NCI-H524 treated with DMSO at 0.1 percent for 48 hours (cell line): ENCODE data around the gene NLRP10.
"Not testable (repeated sequence)": the region's sequence is repeated elsewhere in the genome, so short reads cannot be mapped to it uniquely, and the experiment has no call there.

Source experiments
- DNase-seq: peaks from one replicate; lab custom pipeline; 2025; lab: John Stamatoyannopoulos, UW

Gene NLRP10, protein sequence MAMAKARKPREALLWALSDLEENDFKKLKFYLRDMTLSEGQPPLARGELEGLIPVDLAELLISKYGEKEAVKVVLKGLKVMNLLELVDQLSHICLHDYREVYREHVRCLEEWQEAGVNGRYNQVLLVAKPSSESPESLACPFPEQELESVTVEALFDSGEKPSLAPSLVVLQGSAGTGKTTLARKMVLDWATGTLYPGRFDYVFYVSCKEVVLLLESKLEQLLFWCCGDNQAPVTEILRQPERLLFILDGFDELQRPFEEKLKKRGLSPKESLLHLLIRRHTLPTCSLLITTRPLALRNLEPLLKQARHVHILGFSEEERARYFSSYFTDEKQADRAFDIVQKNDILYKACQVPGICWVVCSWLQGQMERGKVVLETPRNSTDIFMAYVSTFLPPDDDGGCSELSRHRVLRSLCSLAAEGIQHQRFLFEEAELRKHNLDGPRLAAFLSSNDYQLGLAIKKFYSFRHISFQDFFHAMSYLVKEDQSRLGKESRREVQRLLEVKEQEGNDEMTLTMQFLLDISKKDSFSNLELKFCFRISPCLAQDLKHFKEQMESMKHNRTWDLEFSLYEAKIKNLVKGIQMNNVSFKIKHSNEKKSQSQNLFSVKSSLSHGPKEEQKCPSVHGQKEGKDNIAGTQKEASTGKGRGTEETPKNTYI

DNA sequence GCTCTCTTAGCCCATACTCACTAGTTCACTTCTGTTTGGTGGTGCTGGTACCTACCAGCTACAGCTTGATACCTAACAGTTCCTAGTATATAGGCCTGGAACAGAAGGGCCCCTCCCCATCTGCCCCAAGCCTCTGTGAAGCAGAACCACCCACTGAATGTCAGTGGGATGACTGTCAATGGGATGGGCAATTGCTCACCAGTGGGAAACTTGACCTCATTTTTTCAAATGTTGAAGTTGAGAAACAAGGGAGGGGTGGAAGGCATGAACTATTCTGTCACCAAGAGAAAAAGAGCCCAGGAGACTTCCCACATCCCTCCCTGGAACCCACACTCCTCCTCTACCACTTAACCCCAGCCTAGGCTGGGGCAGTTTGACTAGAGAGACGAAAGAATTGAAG lies at the start of gene NLRP10:
TSS of gene NLRP10 (minus strand) at position 62 of the 400 bp plus-strand sequence. CDS start 1,952 bp downstream, outside the sequence.
- no peak for DNase-seq

DNA sequence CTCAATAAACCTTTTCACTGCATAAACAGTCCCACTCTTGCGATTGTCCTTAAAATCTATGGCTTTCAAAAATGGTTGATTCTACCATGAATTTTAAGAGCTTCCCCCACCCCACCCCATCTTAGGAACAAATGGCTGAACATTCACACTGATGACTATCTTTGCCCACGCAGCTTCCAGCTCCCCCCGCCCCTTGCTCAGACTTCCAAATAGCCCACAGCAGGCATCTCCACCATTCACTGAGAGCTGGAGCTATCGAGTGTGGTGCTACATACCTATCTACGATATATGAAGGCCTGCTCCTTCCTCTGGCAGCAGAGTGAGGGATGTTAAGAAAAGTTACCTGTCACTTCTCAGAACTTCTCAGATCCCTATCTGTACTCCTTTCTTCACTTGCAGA lies 48.6 kb upstream of the NLRP10 start:
- DNase-seq: no peak

DNA sequence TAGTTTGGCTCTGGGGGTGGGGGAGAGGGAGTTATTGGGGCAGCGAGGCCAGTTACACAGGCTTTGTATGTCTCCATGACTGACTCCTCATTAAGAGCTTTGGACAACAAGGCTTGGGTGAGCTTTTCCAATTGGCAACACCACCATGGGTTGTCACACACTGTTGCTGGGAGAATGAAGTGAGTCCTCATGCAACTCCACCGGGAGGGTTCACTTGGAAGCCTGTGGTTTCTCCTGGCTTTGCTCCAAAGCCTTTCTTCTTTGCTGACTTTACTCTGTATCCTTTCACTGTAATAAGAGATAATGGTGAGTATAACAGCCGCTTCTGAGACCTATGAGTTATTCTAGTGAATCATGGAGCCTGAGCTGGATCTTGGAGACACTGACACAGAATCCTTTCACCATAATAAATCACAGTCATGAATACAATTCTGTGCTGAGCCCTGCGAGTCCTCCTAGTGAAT lies 46.8 kb upstream of the NLRP10 start:
- DNase-seq: no peak

DNA sequence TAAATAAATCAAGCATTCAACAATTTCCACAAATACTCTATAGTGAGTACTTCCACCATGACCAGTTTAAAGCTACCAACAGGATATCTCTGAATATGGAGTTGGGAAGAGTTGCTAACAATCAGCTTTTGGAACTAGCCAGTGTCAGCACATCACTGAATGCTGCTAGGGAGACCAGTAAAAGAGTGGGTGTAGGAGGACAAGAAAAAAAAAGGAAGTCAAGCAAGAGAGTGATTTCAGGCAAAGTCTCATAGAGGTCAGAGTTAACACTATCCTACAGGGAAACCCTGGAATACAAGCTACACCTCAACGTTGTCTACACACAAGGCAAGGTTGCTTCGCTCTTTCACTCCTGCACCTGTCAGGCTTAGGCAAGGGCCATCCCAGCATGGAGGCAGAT lies 46.1 kb upstream of the NLRP10 start:
- no peak for DNase-seq

DNA sequence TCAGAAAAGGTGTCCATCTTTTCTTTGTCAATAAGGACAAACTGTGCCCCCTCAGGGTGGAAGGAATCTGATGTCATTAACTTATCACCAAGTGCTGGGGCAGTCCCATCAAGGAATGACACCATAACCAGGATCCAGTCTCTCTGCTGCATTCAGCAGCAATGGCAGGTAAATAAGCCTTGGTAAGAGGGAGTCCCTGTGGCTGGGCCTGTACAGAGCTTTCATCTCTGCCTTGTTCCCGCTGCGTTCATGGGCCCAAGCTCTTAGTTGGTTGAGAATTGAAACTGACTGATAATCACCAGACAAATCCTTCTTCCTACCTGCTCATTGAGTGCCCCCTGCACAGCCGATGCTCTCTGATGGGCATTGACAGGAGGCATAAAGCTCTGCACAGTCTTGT lies 44.6 kb upstream of the NLRP10 start:
- no peak for DNase-seq

DNA sequence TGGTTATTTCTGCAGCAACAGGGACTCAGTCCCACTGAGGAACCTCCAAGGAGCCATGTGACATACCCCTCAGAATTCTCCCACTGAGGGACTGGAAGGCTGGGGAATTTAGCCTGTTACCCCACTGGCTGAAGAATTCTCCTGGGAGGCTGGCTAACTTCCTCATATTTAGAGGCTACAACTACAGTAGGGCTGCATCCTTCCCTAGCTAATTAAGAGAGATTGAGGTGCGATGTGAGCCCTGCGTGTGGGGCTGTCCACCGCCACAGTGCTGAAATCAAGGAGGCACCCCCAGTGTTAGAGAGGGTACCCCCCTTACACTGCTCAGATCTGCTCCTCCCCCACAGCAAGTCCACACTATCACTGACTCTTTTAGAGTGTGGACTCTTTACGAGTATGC lies 43.0 kb upstream of the NLRP10 start:
- no peak for DNase-seq

DNA sequence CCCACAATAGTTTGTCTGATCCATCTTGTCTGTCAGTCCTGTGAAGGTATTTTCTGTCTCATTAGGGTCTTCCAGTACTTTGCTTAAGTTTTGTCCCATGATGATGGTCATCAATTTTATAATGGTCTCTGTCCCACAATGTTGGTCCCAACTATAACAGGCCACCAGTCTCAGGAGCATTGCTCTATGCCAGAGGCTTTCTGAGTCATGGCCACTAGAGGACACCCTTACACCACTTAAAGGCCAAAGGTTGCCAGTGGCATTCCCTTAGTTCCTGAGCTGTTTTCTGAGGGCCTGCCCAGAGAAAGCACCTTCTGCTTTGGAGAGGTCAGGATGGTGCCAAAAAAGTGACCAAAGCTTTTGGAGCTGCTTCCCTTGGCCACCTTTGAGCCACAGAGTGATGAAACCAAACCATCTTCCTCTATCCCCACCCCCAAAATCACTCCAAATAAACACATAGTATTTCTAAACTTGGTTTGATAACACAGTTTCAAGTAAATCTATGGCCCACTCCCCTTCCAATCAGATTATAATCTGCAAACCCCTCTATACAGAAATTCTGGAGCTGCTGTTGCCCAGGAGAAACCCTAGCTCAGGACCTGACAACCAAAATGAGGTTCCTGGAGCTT lies 41.2 kb upstream of the NLRP10 start:
- DNase-seq: no peak

DNA sequence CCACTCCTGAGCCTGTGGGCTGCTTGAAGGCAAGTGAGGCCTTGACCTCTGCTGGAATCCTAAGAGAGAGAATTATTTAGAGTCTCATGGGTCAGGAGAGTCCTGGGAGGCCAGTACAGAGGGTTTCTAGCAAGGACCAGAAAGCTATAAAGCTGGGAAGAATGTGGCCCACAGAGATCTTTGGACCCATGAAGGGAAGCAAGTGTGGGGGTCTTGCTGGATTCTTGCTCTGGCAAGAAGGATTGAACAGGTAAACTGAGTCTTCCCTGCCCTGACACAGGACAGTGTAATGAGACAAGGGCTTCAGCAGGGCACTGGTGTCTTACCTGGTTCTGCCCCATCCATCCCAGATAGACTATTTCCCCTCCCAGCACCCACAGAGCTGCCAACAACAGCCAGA lies 40.3 kb upstream of the NLRP10 start:
- DNase-seq: no peak

DNA sequence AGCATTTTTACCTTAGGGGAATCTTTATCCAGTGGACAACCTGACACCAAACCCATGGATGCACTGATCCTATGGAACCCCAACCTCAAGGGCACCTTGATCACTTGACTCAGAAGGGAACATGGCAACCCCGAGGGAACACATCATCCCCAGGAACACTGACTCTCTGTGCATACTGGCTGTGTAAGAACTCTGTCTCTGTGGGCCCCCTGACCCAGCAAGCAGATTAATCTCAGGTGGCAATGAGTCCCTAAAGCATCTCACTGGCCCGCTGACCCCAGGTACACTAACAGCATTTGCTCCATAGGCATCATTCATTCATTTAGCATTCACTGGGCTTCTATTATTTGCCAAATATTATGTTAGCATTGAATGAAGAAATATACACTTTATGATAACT lies 38.8 kb upstream of the NLRP10 start:
- DNase-seq: no peak

DNA sequence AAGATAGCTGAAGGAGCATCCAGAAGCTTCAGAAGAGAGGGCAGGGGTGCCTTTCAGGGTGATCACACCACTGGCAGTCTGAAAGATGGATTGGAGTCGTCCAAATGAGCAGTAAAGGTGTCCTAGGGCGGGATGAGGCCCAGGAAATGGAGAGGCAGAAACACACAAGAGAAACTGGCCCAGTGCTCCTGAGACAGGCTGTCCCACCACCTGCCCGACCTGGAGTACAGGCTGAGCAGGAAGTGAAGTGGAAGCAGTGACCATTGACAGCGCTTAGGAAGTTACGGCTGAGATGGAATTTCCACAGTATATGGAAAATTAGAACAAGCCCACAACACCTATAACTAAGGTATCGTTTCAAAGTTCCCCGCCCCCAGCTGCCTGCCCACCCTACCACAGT lies 37.9 kb upstream of the NLRP10 start:
- no peak for DNase-seq

DNA sequence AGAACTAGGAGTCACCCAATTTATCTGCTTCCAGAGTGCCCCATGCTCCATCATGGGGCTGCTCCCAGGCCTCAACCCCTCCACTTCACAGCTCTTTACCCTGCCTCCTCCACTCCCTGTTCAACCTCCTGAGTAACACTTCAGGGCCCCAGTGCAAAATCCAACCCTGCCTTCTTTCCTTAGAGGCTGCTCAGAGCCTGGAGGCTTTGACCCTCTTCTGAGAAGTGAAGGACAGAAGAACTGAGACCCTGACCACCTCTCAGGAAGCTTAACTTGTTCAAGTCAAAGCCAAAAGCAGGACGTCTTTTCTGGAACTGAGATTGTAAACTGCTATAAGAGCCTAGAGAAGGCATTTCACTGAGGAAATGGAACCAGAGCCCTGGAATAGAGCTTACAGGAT lies 37.4 kb upstream of the NLRP10 start:
- DNase-seq: no peak

DNA sequence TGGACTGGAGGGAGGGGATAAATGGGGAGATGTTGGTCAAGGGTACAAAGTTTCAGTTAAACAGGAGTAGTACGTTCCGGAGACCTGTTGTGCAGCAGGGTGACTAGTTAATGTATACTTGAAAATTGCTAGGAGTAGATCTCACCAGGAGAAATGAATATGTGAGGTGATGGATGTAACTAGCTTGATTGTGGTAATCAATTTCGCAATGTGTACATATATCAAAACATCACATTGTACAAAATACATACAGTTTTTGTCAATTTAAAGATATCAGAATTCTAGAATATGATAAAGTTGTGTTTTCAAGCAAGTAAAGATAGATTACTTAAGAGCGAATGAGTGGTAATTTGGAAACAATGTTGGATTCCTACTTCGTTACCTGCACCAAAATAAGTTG lies 35.1 kb upstream of the NLRP10 start:
- no peak for DNase-seq

DNA sequence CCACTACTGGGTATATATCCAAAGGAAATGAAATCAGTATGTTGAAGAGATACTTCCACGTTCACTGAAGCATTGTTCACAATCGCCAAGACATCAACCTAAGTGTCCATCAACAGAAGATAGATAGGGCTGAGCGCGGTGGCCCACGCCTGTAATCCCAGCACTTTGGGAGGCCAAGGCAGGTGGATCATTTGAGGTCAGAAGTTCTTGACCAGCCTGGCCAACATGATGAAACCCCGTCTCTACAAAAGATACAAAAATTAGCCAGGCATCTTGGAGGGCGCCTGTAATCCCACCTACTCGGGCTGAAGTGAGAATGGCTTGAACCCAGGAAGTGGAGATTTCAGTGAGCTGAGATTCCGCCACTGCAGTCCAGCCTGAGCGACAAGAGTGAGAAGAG lies 34.5 kb upstream of the NLRP10 start:
- no peak for DNase-seq

DNA sequence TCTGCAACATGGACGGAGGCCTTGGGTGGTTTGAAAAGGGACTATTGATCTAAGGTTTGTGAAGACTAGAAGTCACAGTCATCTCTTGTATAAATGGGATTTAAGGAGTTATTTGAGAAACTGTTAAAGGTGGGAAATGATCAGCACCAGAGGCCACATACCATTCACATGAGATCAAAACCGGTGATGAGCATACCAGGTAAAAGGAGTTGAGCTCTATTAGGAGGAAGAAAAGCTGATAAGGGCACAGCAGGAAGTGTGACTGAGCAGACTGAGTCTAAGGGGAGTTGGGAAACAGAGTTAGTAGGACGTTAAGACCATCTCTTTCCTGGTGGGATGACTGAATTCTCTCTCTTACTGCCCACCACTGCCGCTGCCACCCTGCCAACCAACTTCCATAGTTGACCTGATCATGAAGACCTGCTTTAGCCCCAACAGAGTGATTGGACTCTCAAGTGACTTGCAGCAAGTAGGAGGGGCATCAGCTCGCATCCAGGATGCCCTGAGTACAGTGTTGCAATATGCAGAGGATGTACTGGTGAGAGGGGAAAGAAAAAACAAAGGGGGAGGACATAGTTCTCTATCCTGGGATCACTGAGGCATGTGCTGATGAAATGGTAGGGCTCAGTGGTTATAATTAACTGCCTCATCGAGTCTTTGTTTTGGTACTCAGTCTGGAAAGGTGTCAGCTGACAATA lies 29.5 kb upstream of the NLRP10 start:
- no peak for DNase-seq

DNA sequence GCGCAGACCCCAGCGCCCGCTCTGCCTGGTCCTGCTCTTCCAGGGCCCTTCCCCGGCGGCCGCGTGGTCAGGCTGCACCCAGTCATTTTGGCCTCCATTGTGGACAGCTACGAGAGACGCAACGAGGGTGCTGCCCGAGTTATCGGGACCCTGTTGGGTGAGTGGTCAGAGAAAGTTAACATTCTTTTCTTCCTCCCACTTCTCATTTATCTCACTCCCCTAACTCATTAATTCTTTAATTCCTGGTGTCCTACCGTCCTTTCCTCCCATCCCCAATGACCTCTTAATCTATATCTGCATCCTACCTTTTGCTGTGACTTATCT lies 22.3 kb upstream of the NLRP10 start:
- not testable (repeated sequence) for DNase-seq

DNA sequence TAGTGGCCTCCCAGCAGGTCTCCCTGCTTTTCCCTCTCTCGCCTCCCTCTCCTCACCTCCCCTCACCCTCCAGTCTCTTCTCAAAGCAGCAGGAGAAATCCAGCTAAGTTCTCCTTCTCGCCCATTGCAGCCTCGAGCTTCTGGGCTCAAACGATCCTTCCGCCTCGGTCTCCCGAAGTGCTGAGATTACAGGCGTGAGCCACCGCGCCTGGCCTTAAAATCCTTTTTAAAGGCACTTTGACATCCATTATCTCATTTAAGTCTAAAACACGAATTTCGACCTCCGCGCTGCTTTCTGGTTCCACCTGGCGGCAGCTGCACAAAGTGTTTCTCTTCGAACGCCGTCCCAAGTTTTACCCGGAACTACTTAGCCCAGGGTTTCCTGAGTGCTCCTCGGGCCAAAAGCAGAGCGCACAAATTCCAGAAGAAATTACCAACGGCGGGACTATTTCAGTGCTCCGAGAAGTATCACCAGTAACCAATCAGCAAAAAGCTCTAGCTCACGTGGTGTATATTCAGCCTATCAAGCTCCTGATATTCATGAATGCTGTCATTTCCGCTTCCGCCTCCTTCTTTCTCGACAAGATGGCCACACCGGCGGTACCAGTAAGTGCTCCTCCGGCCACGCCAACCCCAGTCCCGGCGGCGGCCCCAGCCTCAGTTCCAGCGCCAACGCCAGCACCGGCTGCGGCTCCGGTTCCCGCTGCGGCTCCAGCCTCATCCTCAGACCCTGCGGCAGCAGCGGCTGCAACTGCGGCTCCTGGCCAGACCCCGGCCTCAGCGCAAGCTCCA lies 21.7 kb upstream of the NLRP10 start, which contains the start of gene EIF3F:
TSS of gene EIF3F (plus strand) at position 570 of the 792 bp plus-strand sequence. CDS start at position 586, 16 bp downstream.
- DNase-seq: peak; percentile 97

DNA sequence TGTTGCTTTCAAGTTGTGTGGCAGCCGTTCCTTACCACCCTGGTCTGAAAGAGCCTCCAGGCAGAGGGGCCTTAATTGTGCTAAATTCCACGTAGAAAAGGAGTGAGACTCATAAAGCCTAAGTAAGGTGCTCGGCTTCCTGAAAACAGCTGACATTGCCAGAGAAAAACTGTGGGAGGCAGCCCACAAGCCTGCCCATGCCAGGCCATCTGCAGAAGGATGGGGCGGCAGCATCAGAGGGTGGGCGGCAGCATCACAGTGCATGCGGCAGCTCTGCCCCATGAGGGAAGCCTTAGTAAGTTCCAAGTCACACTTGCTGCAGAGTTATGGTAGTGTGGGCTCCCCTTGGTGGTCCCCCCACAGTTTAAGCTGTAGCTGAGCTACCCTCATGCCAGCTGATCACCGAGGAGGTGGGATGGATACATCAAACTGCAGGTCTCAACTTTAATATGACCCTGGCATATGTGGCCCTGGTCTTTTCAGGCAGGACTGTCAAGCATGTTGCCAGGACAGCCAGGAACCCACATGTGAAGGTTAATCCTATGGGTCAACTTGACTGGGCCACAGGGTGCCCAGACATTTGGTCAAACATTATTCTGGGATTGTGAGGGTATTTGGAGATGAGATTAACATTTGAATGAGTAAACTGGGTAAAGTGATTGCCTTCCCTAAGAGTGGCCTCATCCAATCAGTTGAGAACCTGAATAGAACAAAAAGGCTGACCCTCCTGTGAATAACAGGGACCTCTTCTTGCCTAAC lies 18.8 kb upstream of the NLRP10 start:
- DNase-seq: no peak

DNA sequence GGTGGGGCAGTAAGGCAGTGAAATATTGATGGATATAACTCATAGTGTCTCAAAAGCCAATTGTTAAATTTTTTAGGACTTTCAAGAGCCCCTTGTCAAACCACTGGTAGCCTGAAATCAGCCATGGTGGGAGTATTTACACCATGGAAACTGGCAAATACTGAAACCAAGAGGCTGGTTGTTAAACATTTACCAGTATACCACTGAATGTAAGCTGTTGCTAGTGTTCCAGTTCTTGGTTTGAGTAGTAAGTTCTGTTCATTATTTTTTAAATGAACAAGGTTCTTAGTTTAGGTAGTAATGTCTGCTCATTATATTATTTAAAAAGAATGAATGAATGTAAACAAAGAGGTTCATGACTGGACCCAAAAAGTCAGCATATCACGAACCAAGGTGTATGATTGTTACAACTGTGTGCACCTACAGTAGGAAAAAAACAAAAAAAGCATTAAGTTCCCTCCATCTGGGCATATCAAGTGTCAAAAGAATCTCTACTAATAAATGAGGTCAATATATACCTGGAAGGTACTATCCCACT lies 17.4 kb upstream of the NLRP10 start:
- DNase-seq: no peak

DNA sequence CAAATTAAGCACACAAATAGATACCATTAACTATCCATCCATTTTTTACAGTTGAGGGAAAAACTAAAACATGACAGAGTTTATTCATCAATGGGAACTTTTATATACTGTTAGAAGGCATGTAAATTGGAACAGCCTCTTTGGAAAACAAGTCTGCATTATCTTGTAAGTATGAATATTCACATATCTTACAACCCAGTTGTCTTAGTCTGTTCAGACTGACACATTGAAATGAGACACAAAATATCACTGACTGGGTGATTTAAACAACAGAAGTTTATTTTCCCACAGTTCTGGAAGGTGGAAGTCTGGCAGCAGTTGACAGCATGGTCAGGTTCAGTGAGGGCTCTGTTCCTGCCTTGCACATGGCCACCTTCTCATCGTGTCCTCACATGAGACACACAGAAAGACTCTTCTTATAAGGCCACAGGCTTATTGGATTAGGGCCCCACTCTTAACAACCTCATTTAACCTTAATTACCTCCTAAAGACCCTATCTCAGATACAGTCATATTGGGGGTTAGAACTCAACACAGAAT lies 16.4 kb upstream of the NLRP10 start:
- no peak for DNase-seq

DNA sequence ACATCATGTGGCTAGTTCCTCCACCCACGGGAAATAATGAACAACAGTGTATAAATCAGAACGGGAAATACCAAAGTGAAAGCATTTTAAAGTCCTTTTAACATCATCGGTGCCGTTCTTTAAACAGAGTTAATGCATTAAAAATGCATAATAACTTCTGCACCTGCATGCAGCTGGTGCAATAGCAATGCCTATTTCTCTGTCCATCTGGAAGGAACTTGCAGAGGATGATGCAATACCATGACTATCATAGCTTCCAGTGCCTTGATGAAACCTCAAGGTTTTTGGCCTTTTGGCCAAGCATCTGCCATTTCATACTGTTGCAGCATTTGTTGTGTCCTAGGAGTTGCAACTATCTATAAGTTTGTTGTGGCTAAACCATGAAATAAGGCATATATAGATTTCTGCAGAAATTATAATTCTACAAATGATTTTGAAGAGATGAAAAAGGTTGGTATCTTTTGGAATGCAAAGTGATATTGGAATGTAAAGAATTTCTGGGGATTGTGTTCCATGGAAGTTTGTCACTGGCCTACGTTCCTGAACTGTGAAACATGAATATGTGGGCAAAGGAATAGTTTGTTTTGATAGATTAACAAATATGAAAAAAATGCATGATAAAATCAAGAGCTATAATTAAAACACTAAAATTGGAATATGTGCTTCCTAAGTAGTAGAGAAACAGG lies 12.1 kb upstream of the NLRP10 start:
- no peak for DNase-seq
